Measurements from ENCODE around the gene SLIT3.

SLIT3 gene

GRCh38 chr5:169283887-169284286 lies 17.1 kb downstream of the SLIT3 start:
- H3K27me3 ChIP-seq (ENCODE audit: control insufficient read depth, insufficient read depth, low read length): no peaks in the 10 kb centered on the region

GRCh38 chr5:169281625-169282024 lies 19.3 kb downstream of the SLIT3 start:
- Histone ChIP-seq H3K36me3 (ENCODE audit: insufficient read depth, low read length) (no peaks in the 10 kb centered on the region), H3K4me3 (ENCODE audit: low read length) (no peak overlapping the region), H3K27me3 (ENCODE audit: control insufficient read depth, insufficient read depth, low read length) (no peaks in the 10 kb centered on the region), H3K9ac (ENCODE audit: low read depth, low read length) (no peak overlapping the region), H3K4me1 (ENCODE audit: control insufficient read depth, insufficient read depth, low read length) (no peaks in the 10 kb centered on the region), H3K4me2 (ENCODE audit: low read length) (no peak overlapping the region), H3K9me3 (replicated peaks; ENCODE audit: low read length) (no peaks in the 10 kb centered on the region)

More at GRCh38 chr5:169283887-169284286, 17.1 kb downstream of the SLIT3 start:
- Histone ChIP-seq H3K4me3 (ENCODE audit: low read length) (no peak overlapping the region), H3K9me3 (replicated peaks; ENCODE audit: low read length) (no peaks in the 10 kb centered on the region), H3K36me3 (ENCODE audit: insufficient read depth, low read length) (no peaks in the 10 kb centered on the region), H3K4me1 (ENCODE audit: control insufficient read depth, insufficient read depth, low read length) (no peaks in the 10 kb centered on the region), H3K4me2 (ENCODE audit: low read length) (no peak overlapping the region), H3K9ac (ENCODE audit: low read depth, low read length) (no peak overlapping the region)

- Histone ChIP-seq H3K4me3 (ENCODE audit: low read length) (no peak overlapping the region), H3K36me3 (ENCODE audit: insufficient read depth, low read length) (no peaks in the 10 kb centered on the region)
Measured at GRCh38 chr5:169280696-169281095, 20.2 kb downstream of the SLIT3 start.

GRCh38 chr5:169280286-169280685 lies 20.7 kb downstream of the SLIT3 start:
- no peaks in the 10 kb centered on the region for H3K27me3 ChIP-seq (ENCODE audit: control insufficient read depth, insufficient read depth, low read length)
- no peaks in the 10 kb centered on the region for H3K36me3 ChIP-seq (ENCODE audit: insufficient read depth, low read length)
- H3K4me1 ChIP-seq (ENCODE audit: control insufficient read depth, insufficient read depth, low read length): no peaks in the 10 kb centered on the region
- no peak overlapping the region for H3K9ac ChIP-seq (ENCODE audit: low read depth, low read length)
- H3K4me2 ChIP-seq (ENCODE audit: low read length): no peak overlapping the region
- no peaks in the 10 kb centered on the region for H3K9me3 ChIP-seq (replicated peaks; ENCODE audit: low read length)
- H3K4me3 ChIP-seq (ENCODE audit: low read length): no peak overlapping the region

More at GRCh38 chr5:169280696-169281095, 20.2 kb downstream of the SLIT3 start:
- H3K27me3 ChIP-seq (ENCODE audit: control insufficient read depth, insufficient read depth, low read length): no peaks in the 10 kb centered on the region
- H3K4me2 ChIP-seq (ENCODE audit: low read length): no peak overlapping the region
- H3K9ac ChIP-seq (ENCODE audit: low read depth, low read length): no peak overlapping the region
- no peaks in the 10 kb centered on the region for H3K9me3 ChIP-seq (replicated peaks; ENCODE audit: low read length)
- no peaks in the 10 kb centered on the region for H3K4me1 ChIP-seq (ENCODE audit: control insufficient read depth, insufficient read depth, low read length)

GRCh38 chr5:169279125-169279524 lies 21.8 kb downstream of the SLIT3 start:
- H3K4me3 ChIP-seq (ENCODE audit: low read length): no peak overlapping the region
- no peak overlapping the region for H3K9ac ChIP-seq (ENCODE audit: low read depth, low read length)
- H3K9me3 ChIP-seq (replicated peaks; ENCODE audit: low read length): no peaks in the 10 kb centered on the region
- H3K27me3 ChIP-seq (ENCODE audit: control insufficient read depth, insufficient read depth, low read length): no peaks in the 10 kb centered on the region
- no peaks in the 10 kb centered on the region for H3K4me1 ChIP-seq (ENCODE audit: control insufficient read depth, insufficient read depth, low read length)
- H3K4me2 ChIP-seq (ENCODE audit: low read length): no peak overlapping the region
- H3K36me3 ChIP-seq (ENCODE audit: insufficient read depth, low read length): no peaks in the 10 kb centered on the region

- Histone ChIP-seq H3K27me3 (ENCODE audit: control insufficient read depth, insufficient read depth, low read length) (no peaks in the 10 kb centered on the region), H3K9ac (ENCODE audit: low read depth, low read length) (no peak overlapping the region), H3K4me2 (ENCODE audit: low read length) (no peak overlapping the region), H3K4me3 (ENCODE audit: low read length) (no peak overlapping the region), H3K4me1 (ENCODE audit: control insufficient read depth, insufficient read depth, low read length) (no peaks in the 10 kb centered on the region), H3K9me3 (replicated peaks; ENCODE audit: low read length) (no peaks in the 10 kb centered on the region), H3K36me3 (ENCODE audit: insufficient read depth, low read length) (no peaks in the 10 kb centered on the region)
Measured at GRCh38 chr5:169273881-169274280, 27.1 kb downstream of the SLIT3 start.

- Histone ChIP-seq H3K27me3 (ENCODE audit: control insufficient read depth, insufficient read depth, low read length) (no peaks in the 10 kb centered on the region), H3K36me3 (ENCODE audit: insufficient read depth, low read length) (no peaks in the 10 kb centered on the region), H3K4me2 (ENCODE audit: low read length) (no peak overlapping the region), H3K4me1 (ENCODE audit: control insufficient read depth, insufficient read depth, low read length) (no peaks in the 10 kb centered on the region), H3K9me3 (replicated peaks; ENCODE audit: low read length) (no peaks in the 10 kb centered on the region), H3K9ac (ENCODE audit: low read depth, low read length) (no peak overlapping the region), H3K4me3 (ENCODE audit: low read length) (no peak overlapping the region)
Measured at GRCh38 chr5:169273451-169273850, 27.5 kb downstream of the SLIT3 start.

- H3K4me1 ChIP-seq (ENCODE audit: control insufficient read depth, insufficient read depth, low read length): no peaks in the 10 kb centered on the region
- no peaks in the 10 kb centered on the region for H3K36me3 ChIP-seq (ENCODE audit: insufficient read depth, low read length)
- no peaks in the 10 kb centered on the region for H3K9me3 ChIP-seq (replicated peaks; ENCODE audit: low read length)
- no peak overlapping the region for H3K4me2 ChIP-seq (ENCODE audit: low read length)
- H3K9ac ChIP-seq (ENCODE audit: low read depth, low read length): no peak overlapping the region
- no peak overlapping the region for H3K4me3 ChIP-seq (ENCODE audit: low read length)
- H3K27me3 ChIP-seq (ENCODE audit: control insufficient read depth, insufficient read depth, low read length): no peaks in the 10 kb centered on the region
Measured at GRCh38 chr5:169272731-169273427, 28.1 kb downstream of the SLIT3 start.

- Histone ChIP-seq H3K9ac (ENCODE audit: low read depth, low read length) (no peak overlapping the region), H3K27me3 (ENCODE audit: control insufficient read depth, insufficient read depth, low read length) (no peaks in the 10 kb centered on the region), H3K4me2 (ENCODE audit: low read length) (no peak overlapping the region), H3K4me1 (ENCODE audit: control insufficient read depth, insufficient read depth, low read length) (no peaks in the 10 kb centered on the region), H3K36me3 (ENCODE audit: insufficient read depth, low read length) (no peaks in the 10 kb centered on the region), H3K4me3 (ENCODE audit: low read length) (no peak overlapping the region), H3K9me3 (replicated peaks; ENCODE audit: low read length) (no peaks in the 10 kb centered on the region)
Measured at GRCh38 chr5:169272111-169272510, 28.8 kb downstream of the SLIT3 start.

- Histone ChIP-seq H3K4me2 (ENCODE audit: low read length) (no peak overlapping the region), H3K4me1 (ENCODE audit: control insufficient read depth, insufficient read depth, low read length) (no peaks in the 10 kb centered on the region), H3K9ac (ENCODE audit: low read depth, low read length) (no peak overlapping the region), H3K4me3 (ENCODE audit: low read length) (no peak overlapping the region), H3K36me3 (ENCODE audit: insufficient read depth, low read length) (no peaks in the 10 kb centered on the region), H3K27me3 (ENCODE audit: control insufficient read depth, insufficient read depth, low read length) (no peaks in the 10 kb centered on the region), H3K9me3 (replicated peaks; ENCODE audit: low read length) (no peaks in the 10 kb centered on the region)
Measured at GRCh38 chr5:169270827-169271226, 30.1 kb downstream of the SLIT3 start.

GRCh38 chr5:169268019-169268418 lies 32.9 kb downstream of the SLIT3 start:
- H3K9ac ChIP-seq (ENCODE audit: low read depth, low read length): no peak overlapping the region

GRCh38 chr5:169265888-169266287 lies 35.1 kb downstream of the SLIT3 start:
- peaks cover 3% of the 10 kb centered on the region for H3K27me3 ChIP-seq (ENCODE audit: control insufficient read depth, insufficient read depth, low read length)
- no peaks in the 10 kb centered on the region for H3K36me3 ChIP-seq (ENCODE audit: insufficient read depth, low read length)
- no peak overlapping the region for H3K9ac ChIP-seq (ENCODE audit: low read depth, low read length)
- H3K4me2 ChIP-seq (ENCODE audit: low read length): no peak overlapping the region
- no peak overlapping the region for H3K4me3 ChIP-seq (ENCODE audit: low read length)
- H3K9me3 ChIP-seq (replicated peaks; ENCODE audit: low read length): no peaks in the 10 kb centered on the region
- no peaks in the 10 kb centered on the region for H3K4me1 ChIP-seq (ENCODE audit: control insufficient read depth, insufficient read depth, low read length)

More at GRCh38 chr5:169268019-169268418, 32.9 kb downstream of the SLIT3 start:
- no peak overlapping the region for H3K4me3 ChIP-seq (ENCODE audit: low read length)
- no peaks in the 10 kb centered on the region for H3K4me1 ChIP-seq (ENCODE audit: control insufficient read depth, insufficient read depth, low read length)
- no peaks in the 10 kb centered on the region for H3K27me3 ChIP-seq (ENCODE audit: control insufficient read depth, insufficient read depth, low read length)
- H3K4me2 ChIP-seq (ENCODE audit: low read length): no peak overlapping the region
- no peaks in the 10 kb centered on the region for H3K9me3 ChIP-seq (replicated peaks; ENCODE audit: low read length)
- H3K36me3 ChIP-seq (ENCODE audit: insufficient read depth, low read length): no peaks in the 10 kb centered on the region

All from skeletal muscle satellite cell (primary cell).